Activated T-helper 9 cell treated with anti-CD3 and anti-CD28 coated beads, Interleukin-2, amount 50 U/mL, for 16 hours (primary cell): ENCODE measurements around the gene FCRL4.

Experiments
- DNase-seq: peaks from one replicate; pipeline ENCODE4 v3.0.0-alpha.2; 2020; ENCODE audit warnings: low read depth

FCRL4 gene

GRCh38 chr1:157597959-157598667 is at the start of gene FCRL4:
Gene FCRL4, minus strand, starts transcription at chr1:157598085. Its CDS starts 141 bp downstream, at chr1:157597944.
- DNase-seq, result no peak

GRCh38 chr1:157646144-157646543 is 48.3 kb upstream of the FCRL4 start:
- DNase-seq, result no peak

- no peak for DNase-seq
Observed at GRCh38 chr1:157641177-157641576, 43.3 kb upstream of the FCRL4 start.

GRCh38 chr1:157639800-157640199 is 41.9 kb upstream of the FCRL4 start:
- no peak for DNase-seq

GRCh38 chr1:157628773-157629172 is 30.9 kb upstream of the FCRL4 start:
- no peak for DNase-seq

GRCh38 chr1:157626099-157626498 is 28.2 kb upstream of the FCRL4 start:
- DNase-seq, result no peak

- DNase-seq, result no peak
Observed at GRCh38 chr1:157624471-157624870, 26.6 kb upstream of the FCRL4 start.

- DNase-seq, result no peak
Observed at GRCh38 chr1:157622471-157622870, 24.6 kb upstream of the FCRL4 start.

- no peak for DNase-seq
Observed at GRCh38 chr1:157618190-157618589, 20.3 kb upstream of the FCRL4 start.

GRCh38 chr1:157600236-157600635 is 2.4 kb upstream of the FCRL4 start:
- DNase-seq, result no peak

- no peak for DNase-seq
Observed at GRCh38 chr1:157596384-157596783, 1.5 kb downstream of the FCRL4 start.

GRCh38 chr1:157595356-157595755 is 2.5 kb downstream of the FCRL4 start:
- DNase-seq, result no peak

- DNase-seq, result no peak
Observed at GRCh38 chr1:157585984-157586383, 11.9 kb downstream of the FCRL4 start.

- no peak for DNase-seq
Observed at GRCh38 chr1:157584503-157584902, 13.4 kb downstream of the FCRL4 start.

- DNase-seq, result no peak
Observed at GRCh38 chr1:157580828-157581210, 17.1 kb downstream of the FCRL4 start.

- DNase-seq, result no peak
Observed at GRCh38 chr1:157580179-157580827, 17.6 kb downstream of the FCRL4 start.

- DNase-seq, result no peak
Observed at GRCh38 chr1:157577420-157577819, 20.5 kb downstream of the FCRL4 start.

GRCh38 chr1:157575744-157576143 is 22.1 kb downstream of the FCRL4 start:
- no peak for DNase-seq

GRCh38 chr1:157574836-157575235 is 23.0 kb downstream of the FCRL4 start:
- DNase-seq, result no peak

GRCh38 chr1:157566484-157567300 is 31.2 kb downstream of the FCRL4 start:
- no peak for DNase-seq

- no peak for DNase-seq
Observed at GRCh38 chr1:157562515-157562914, 35.4 kb downstream of the FCRL4 start.

GRCh38 chr1:157558119-157558518 is 39.8 kb downstream of the FCRL4 start:
- no peak for DNase-seq
